Endothelial cell (in vitro differentiated cells): ENCODE results near the gene NOTCH1. TPM values are rescaled to one million over a fixed set of nuclear protein-coding genes. Genes with fewer than 3 reads are reported as not detected.

Source experiments
- DNase-seq: peaks from one replicate; pipeline ENCODE4 v3.0.0; 2021; ENCODE audit warnings: low spot score
- H3K27ac Mint-ChIP-seq: one replicate; pipeline ENCODE4 v1.8.0; 2021; ENCODE audit warnings: mixed read lengths, inconsistent platforms; ENCODE audit not compliant: unreplicated experiment
- H3K27me3 Mint-ChIP-seq: one replicate; pipeline ENCODE4 v1.8.0; 2021; ENCODE audit warnings: mild to moderate bottlenecking, moderate library complexity, mixed read lengths, inconsistent platforms; ENCODE audit not compliant: unreplicated experiment
- H3K36me3 Mint-ChIP-seq: one replicate; pipeline ENCODE4 v1.8.0; 2021; ENCODE audit warnings: mild to moderate bottlenecking, low read depth, mixed read lengths, inconsistent platforms; ENCODE audit not compliant: unreplicated experiment
- H3K4me1 Mint-ChIP-seq: one replicate; pipeline ENCODE4 v1.8.0; 2021; ENCODE audit warnings: mild to moderate bottlenecking, mixed read lengths, inconsistent platforms; ENCODE audit not compliant: unreplicated experiment
- H3K4me3 Mint-ChIP-seq: one replicate; pipeline ENCODE4 v1.8.0; 2021; ENCODE audit warnings: mild to moderate bottlenecking, mixed read lengths, inconsistent platforms; ENCODE audit not compliant: unreplicated experiment
- H3K9me3 Mint-ChIP-seq: one replicate; pipeline ENCODE4 v1.8.0; 2021; ENCODE audit warnings: mixed read lengths, inconsistent platforms; ENCODE audit not compliant: unreplicated experiment
- CTCF ChIP-seq: fragments of 200-600 bp; sonication (generic); IDR thresholded peaks from one replicate; pipeline ENCODE4 v1.5.0; 2021; ENCODE audit warnings: antibody characterized with exemption; ENCODE audit not compliant: unreplicated experiment
- total RNA-seq: library from RNA; stranded (reverse); fragmentation: NEBNext Ultra II Directional; extraction: Animal tissue kit (Norgen Biotek cat#: 25700); gene quantifications from one replicate; pipeline ENCODE4 v1.2.1, GENCODE V29; 2021; ENCODE audit not compliant: unreplicated experiment

The NOTCH1 gene
- total RNA-seq, 1 donor from 2014 or later = 312 TPM

- H3K9me3 Mint-ChIP-seq = no peaks in the 10 kb centered on the region
- peak; percentile 73 for DNase-seq
- peaks cover 4% of the 10 kb centered on the region for H3K4me1 Mint-ChIP-seq
- peaks cover 20% of the 10 kb centered on the region for H3K27me3 Mint-ChIP-seq
- H3K4me3 Mint-ChIP-seq = peak overlapping the region; percentile 79
- TF ChIP-seq CTCF = no peak
- peaks cover 10% of the 10 kb centered on the region for H3K36me3 Mint-ChIP-seq
- peak overlapping the region; percentile 94 for H3K27ac Mint-ChIP-seq
Observed at GRCh38 chr9:136511670-136512592, 33.9 kb downstream of the NOTCH1 start.

GRCh38 chr9:136511144-136511669 is 34.6 kb downstream of the NOTCH1 start:
- Mint-ChIP-seq H3K4me1 (peaks cover 4% of the 10 kb centered on the region), H3K4me3 (no peak overlapping the region), H3K27me3 (peaks cover 20% of the 10 kb centered on the region), H3K27ac (peak overlapping the region; percentile 94), H3K36me3 (peaks cover 10% of the 10 kb centered on the region), H3K9me3 (no peaks in the 10 kb centered on the region)
- DNase-seq = no peak
- TF ChIP-seq CTCF = no peak

- peaks cover 13% of the 10 kb centered on the region for H3K36me3 Mint-ChIP-seq
- no peaks in the 10 kb centered on the region for H3K9me3 Mint-ChIP-seq
- peak overlapping the region; percentile 87 for H3K27ac Mint-ChIP-seq
- no peak for DNase-seq
- TF ChIP-seq CTCF = no peak
- H3K27me3 Mint-ChIP-seq = peaks cover 20% of the 10 kb centered on the region
- peaks cover 4% of the 10 kb centered on the region for H3K4me1 Mint-ChIP-seq
- H3K4me3 Mint-ChIP-seq = no peak overlapping the region
Observed at GRCh38 chr9:136510561-136510960, 35.3 kb downstream of the NOTCH1 start.

GRCh38 chr9:136509549-136509948 is 36.3 kb downstream of the NOTCH1 start:
- H3K27ac Mint-ChIP-seq = peak overlapping the region; percentile 94
- peaks cover 4% of the 10 kb centered on the region for H3K4me1 Mint-ChIP-seq
- peak overlapping the region; percentile 59 for H3K4me3 Mint-ChIP-seq
- H3K36me3 Mint-ChIP-seq = peaks cover 13% of the 10 kb centered on the region
- peaks cover 20% of the 10 kb centered on the region for H3K27me3 Mint-ChIP-seq
- TF ChIP-seq CTCF = no peak
- no peak for DNase-seq
- no peaks in the 10 kb centered on the region for H3K9me3 Mint-ChIP-seq
